HepG2 (cell line): ENCODE data around the gene ZNF48. TPM values are rescaled to one million over a fixed set of nuclear protein-coding genes. Genes with fewer than 3 reads are reported as not detected.

Experiments
- AGO2 ChIP-seq: fragments of 200-400 bp; formaldehyde crosslinking; optimal IDR thresholded peaks from 2 replicates; pipeline ENCODE3; 2017; ENCODE audit warnings: mild to moderate bottlenecking, low read depth, low read length, moderate library complexity
- ATF2 ChIP-seq: sonication (generic); formaldehyde crosslinking; IDR thresholded peaks from 2 replicates; pipeline ENCODE4 v1.4.0; 2020; ENCODE audit warnings: missing genetic modification reagents
- CBX2 ChIP-seq, 2 experiments: fragments of 200-600 bp in 1 of 2; sonication (generic); formaldehyde crosslinking in 1 of 2; IDR thresholded peaks; 2 replicates each; pipeline versions ENCODE4 v1.7.0 to v1.8.1; 2018 to 2022; ENCODE audit warnings: low read depth in 2 of 2, low read length in 1 of 2, mild to moderate bottlenecking in 1 of 2, missing genetic modification reagents in 1 of 2
- CENPX ChIP-seq: sonication (generic); formaldehyde crosslinking; IDR thresholded peaks from 2 replicates; pipeline ENCODE4 v1.9.0; 2021; ENCODE audit warnings: mild to moderate bottlenecking, missing genetic modification reagents, moderate library complexity
- GZF1 ChIP-seq: sonication (generic); formaldehyde crosslinking; IDR thresholded peaks from 2 replicates; pipeline ENCODE4 v1.5.1; 2020; ENCODE audit warnings: mild to moderate bottlenecking, missing genetic modification reagents
- JUNB ChIP-seq: sonication (generic); formaldehyde crosslinking; IDR thresholded peaks from 2 replicates; pipeline ENCODE4 v1.8.0; 2022; ENCODE audit warnings: missing genetic modification reagents, mild to moderate bottlenecking, borderline replicate concordance
- MXD3 ChIP-seq: IDR thresholded peaks from 2 replicates; pipeline ENCODE4 v1.6.1; 2016; ENCODE audit warnings: mild to moderate bottlenecking, missing biosample characterization, missing genetic modification reagents
- PITX1 ChIP-seq: sonication (generic); formaldehyde crosslinking; IDR thresholded peaks from 2 replicates; pipeline ENCODE4 v1.5.1; 2020; ENCODE audit warnings: mild to moderate bottlenecking, missing genetic modification reagents
- PRMT3 ChIP-seq: sonication (generic); formaldehyde crosslinking; IDR thresholded peaks from 2 replicates; pipeline ENCODE4 v1.8.1; 2022; ENCODE audit warnings: low read depth, mild to moderate bottlenecking, moderate library complexity, missing genetic modification reagents, borderline replicate concordance
- SCMH1 ChIP-seq: sonication (generic); formaldehyde crosslinking; IDR thresholded peaks from 2 replicates; pipeline ENCODE4 v1.9.0; 2021; ENCODE audit warnings: missing genetic modification reagents, mild to moderate bottlenecking, borderline replicate concordance
- SMAD3 ChIP-seq: sonication (generic); formaldehyde crosslinking; IDR thresholded peaks from 2 replicates; pipeline ENCODE4 v1.4.0; 2020; ENCODE audit warnings: missing genetic modification reagents
- SP4 ChIP-seq: sonication (generic); formaldehyde crosslinking; IDR thresholded peaks from 2 replicates; pipeline ENCODE4 v1.8.1; 2023; ENCODE audit warnings: mild to moderate bottlenecking, missing genetic modification reagents
- ZEB1 ChIP-seq: IDR thresholded peaks from 2 replicates; pipeline ENCODE4 v1.6.1; 2012; ENCODE audit warnings: mild to moderate bottlenecking, low read depth, inconsistent platforms; ENCODE audit not compliant: insufficient replicate concordance
- ZGPAT ChIP-seq: IDR thresholded peaks from 2 replicates; pipeline ENCODE4 v1.6.1; 2016; ENCODE audit warnings: mild to moderate bottlenecking
- ZNF292 ChIP-seq: sonication (generic); formaldehyde crosslinking; IDR thresholded peaks from 2 replicates; pipeline ENCODE4 v1.8.1; 2022; ENCODE audit warnings: mild to moderate bottlenecking, low read depth, missing genetic modification reagents, borderline replicate concordance
- ZNF367 ChIP-seq: sonication (generic); formaldehyde crosslinking; IDR thresholded peaks from 2 replicates; pipeline ENCODE4 v1.4.0; 2020; ENCODE audit warnings: missing genetic modification reagents, borderline replicate concordance
- ZNF446 ChIP-seq: sonication (generic); formaldehyde crosslinking; IDR thresholded peaks from 2 replicates; pipeline ENCODE4 v1.5.0; 2020; ENCODE audit warnings: mild to moderate bottlenecking, missing genetic modification reagents
- ZNF589 ChIP-seq: sonication (generic); formaldehyde crosslinking; conservative IDR thresholded peaks from 2 replicates; pipeline ENCODE4 v1.8.0; 2022; ENCODE audit warnings: mild to moderate bottlenecking, moderate library complexity, missing genetic modification reagents
- ZNF616 ChIP-seq: sonication (generic); formaldehyde crosslinking; IDR thresholded peaks from 2 replicates; pipeline ENCODE4 v1.5.0; 2020; ENCODE audit warnings: low read depth, mild to moderate bottlenecking, missing genetic modification reagents
- polyA plus RNA-seq, 8 experiments: library from polyadenylated mRNA; depleted of rRNA in 3 of 8; stranded (reverse) in 7 of 8; unstranded in 1 of 8; fragments of >200 nt; fragmentation: Illumina TruSeq in 4 of 8; extraction: Trizol in 4 of 8; gene quantifications; 2 replicates each; pipeline versions ENCODE4 v1.2.1 to v1.2.3, GENCODE V29; 2011 to 2016; ENCODE audit warnings: low read depth in 4 of 8, missing spikeins in 1 of 8, mixed read lengths in 1 of 8; ENCODE audit not compliant: insufficient read depth in 1 of 8
- total RNA-seq, 5 experiments: library from RNA; depleted of rRNA; stranded (reverse); fragments of >200 nt; fragmentation: Illumina TruSeq; extraction: Trizol; gene quantifications; 2 replicates each; pipeline ENCODE4 v1.2.3, GENCODE V29; 2016; ENCODE audit warnings: low read depth in 1 of 5
- TF ChIP-seq, protein P1 (sequence below): sonication (generic); formaldehyde crosslinking; IDR thresholded peaks from 2 replicates; pipeline ENCODE4 v1.4.0; 2020; ENCODE audit warnings: mild to moderate bottlenecking, missing genetic modification reagents
- TF ChIP-seq, protein P2 (sequence below): sonication (generic); formaldehyde crosslinking; IDR thresholded peaks from 2 replicates; pipeline ENCODE4 v1.4.0; 2020; ENCODE audit warnings: mild to moderate bottlenecking, missing genetic modification reagents

The ZNF48 gene
- total and polyA plus RNA-seq, 2 of the 13 experiments (the other 11 are each of a cell fraction or from before 2014, with no cell fraction given) = 9.9 to 12.3 TPM

DNA sequence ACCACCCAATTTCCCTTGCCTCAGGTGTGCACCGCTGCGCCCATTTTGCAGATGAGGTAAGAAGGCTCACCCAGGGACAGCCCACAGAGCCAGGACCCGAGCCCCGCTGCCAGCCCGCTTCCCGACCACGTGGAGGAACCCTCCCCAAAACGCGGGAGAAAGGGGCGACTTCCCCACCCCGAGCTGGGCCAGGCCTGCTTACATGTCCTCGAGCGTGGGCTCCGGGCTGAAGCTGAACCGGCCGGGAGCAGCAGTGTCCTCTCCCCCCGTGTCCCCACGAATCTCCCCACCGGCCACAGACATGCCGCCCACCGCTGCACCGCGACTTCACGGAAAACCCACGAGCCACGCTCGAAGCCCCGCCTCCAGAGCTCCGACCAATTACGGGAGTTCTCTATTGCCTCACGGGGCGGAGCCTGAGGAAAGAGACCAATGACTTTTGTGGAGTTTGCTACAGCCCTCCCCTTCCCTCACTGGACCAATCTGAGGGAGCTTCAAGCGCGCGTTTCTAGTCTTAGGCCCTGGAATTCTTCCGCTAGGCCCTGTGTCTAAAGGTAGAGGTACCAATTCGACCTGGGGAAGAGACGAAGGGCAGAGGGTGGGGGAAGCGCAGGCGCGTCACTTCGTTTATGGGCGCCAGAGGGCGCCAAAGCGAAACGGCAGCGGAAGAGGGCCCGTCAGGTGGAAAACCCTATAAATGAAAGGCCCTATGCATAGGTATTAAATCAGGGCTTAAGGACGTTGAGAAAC lies 34.6 kb downstream of the ZNF48 start, which contains the start of gene DCTPP1 (continued):
- TF ChIP-seq, protein P1, sequence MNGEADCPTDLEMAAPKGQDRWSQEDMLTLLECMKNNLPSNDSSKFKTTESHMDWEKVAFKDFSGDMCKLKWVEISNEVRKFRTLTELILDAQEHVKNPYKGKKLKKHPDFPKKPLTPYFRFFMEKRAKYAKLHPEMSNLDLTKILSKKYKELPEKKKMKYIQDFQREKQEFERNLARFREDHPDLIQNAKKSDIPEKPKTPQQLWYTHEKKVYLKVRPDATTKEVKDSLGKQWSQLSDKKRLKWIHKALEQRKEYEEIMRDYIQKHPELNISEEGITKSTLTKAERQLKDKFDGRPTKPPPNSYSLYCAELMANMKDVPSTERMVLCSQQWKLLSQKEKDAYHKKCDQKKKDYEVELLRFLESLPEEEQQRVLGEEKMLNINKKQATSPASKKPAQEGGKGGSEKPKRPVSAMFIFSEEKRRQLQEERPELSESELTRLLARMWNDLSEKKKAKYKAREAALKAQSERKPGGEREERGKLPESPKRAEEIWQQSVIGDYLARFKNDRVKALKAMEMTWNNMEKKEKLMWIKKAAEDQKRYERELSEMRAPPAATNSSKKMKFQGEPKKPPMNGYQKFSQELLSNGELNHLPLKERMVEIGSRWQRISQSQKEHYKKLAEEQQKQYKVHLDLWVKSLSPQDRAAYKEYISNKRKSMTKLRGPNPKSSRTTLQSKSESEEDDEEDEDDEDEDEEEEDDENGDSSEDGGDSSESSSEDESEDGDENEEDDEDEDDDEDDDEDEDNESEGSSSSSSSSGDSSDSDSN (CRISPR knock-in tag) = peak; percentile 79
- TF ChIP-seq CBX2 (IDR thresholded peaks at IDR 0.05; ENCODE audit: low read depth, low read length) = no peak
- no peak for TF ChIP-seq CBX2 (CRISPR knock-in tag; IDR thresholded peaks at IDR 0.05; ENCODE audit: low read depth)
- no peak for TF ChIP-seq CENPX (CRISPR knock-in tag)
- TF ChIP-seq MXD3 (CRISPR knock-in tag) = peak; percentile 82; the same call in 1 of the 2 replicates
- TF ChIP-seq PRMT3 (CRISPR knock-in tag) = no peak
- peak; percentile 84; the same call in 1 of the 2 replicates for TF ChIP-seq ZNF589 (CRISPR knock-in tag)
- TF ChIP-seq GZF1 (CRISPR knock-in tag) = peak; percentile 71; the same call in 1 of the 2 replicates
- TF ChIP-seq AGO2 = peak; percentile 71
- TF ChIP-seq ZGPAT (CRISPR knock-in tag) = peak; percentile 84
- no peak for TF ChIP-seq JUNB (CRISPR knock-in tag)
- 0 out of 2 replicates have a peak, but pooled peaks have one; percentile 77 for TF ChIP-seq ZNF446 (CRISPR knock-in tag)
- peak; percentile 93 for TF ChIP-seq ZEB1
- no peak for TF ChIP-seq SCMH1 (CRISPR knock-in tag)
- TF ChIP-seq, protein P2, sequence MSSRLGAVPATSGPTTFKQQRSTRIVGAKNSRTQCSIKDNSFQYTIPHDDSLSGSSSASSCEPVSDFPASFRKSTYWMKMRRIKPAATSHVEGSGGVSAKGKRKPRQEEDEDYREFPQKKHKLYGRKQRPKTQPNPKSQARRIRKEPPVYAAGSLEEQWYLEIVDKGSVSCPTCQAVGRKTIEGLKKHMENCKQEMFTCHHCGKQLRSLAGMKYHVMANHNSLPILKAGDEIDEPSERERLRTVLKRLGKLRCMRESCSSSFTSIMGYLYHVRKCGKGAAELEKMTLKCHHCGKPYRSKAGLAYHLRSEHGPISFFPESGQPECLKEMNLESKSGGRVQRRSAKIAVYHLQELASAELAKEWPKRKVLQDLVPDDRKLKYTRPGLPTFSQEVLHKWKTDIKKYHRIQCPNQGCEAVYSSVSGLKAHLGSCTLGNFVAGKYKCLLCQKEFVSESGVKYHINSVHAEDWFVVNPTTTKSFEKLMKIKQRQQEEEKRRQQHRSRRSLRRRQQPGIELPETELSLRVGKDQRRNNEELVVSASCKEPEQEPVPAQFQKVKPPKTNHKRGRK (CRISPR knock-in tag) = no peak
- TF ChIP-seq SMAD3 (CRISPR knock-in tag) = peak; percentile 91
- TF ChIP-seq PITX1 (CRISPR knock-in tag) = no peak; the same call in 1 of the 2 replicates
- TF ChIP-seq ZNF367 (CRISPR knock-in tag) = no peak
- TF ChIP-seq SP4 (CRISPR knock-in tag) = peak; percentile 97
- TF ChIP-seq ZNF292 (CRISPR knock-in tag) = peak; percentile 48; the same call in 1 of the 2 replicates
- TF ChIP-seq ATF2 (CRISPR knock-in tag) = peak; percentile 81
- 0 out of 2 replicates have a peak, but pooled peaks have one; percentile 58 for TF ChIP-seq ZNF616 (CRISPR knock-in tag)
